ENCODE data around the gene LHPP. TPM values are rescaled to one million over a fixed set of nuclear protein-coding genes. Genes with fewer than 3 reads are reported as not detected.

Gene LHPP
- total RNA-seq, 1 donor from 2014 or later = 19.6 TPM

GRCh38 chr10:124622866-124623536 lies 161.4 kb downstream of the LHPP start:
- TF ChIP-seq CTCF (IDR thresholded peaks at IDR 0.05; ENCODE audit: unreplicated experiment) = no peak
- H3K27me3 Mint-ChIP-seq (ENCODE audit: low read depth) = no peaks in the 10 kb centered on the region
- no peaks in the 10 kb centered on the region for H3K9me3 Mint-ChIP-seq
- peaks cover 18% of the 10 kb centered on the region for H3K4me1 Mint-ChIP-seq
- DNase-seq (ENCODE audit: low spot score in 2 of 2, unreplicated experiment in 2 of 2) = no peak
- H3K4me3 Mint-ChIP-seq = no peak overlapping the region
- peaks cover 4% of the 10 kb centered on the region for H3K36me3 Mint-ChIP-seq
- H3K27ac Mint-ChIP-seq = no peak overlapping the region

GRCh38 chr10:124624006-124624405 lies 162.4 kb downstream of the LHPP start:
- Mint-ChIP-seq H3K4me3 (no peak overlapping the region), H3K27me3 (ENCODE audit: low read depth) (no peaks in the 10 kb centered on the region), H3K36me3 (peaks cover 4% of the 10 kb centered on the region), H3K27ac (no peak overlapping the region), H3K9me3 (no peaks in the 10 kb centered on the region), H3K4me1 (peaks cover 18% of the 10 kb centered on the region)
- no peak for TF ChIP-seq CTCF (IDR thresholded peaks at IDR 0.05; ENCODE audit: unreplicated experiment)
- DNase-seq (ENCODE audit: low spot score in 2 of 2, unreplicated experiment in 2 of 2) = no peak

GRCh38 chr10:124624466-124624865 lies 162.8 kb downstream of the LHPP start:
- no peak for TF ChIP-seq CTCF (IDR thresholded peaks at IDR 0.05; ENCODE audit: unreplicated experiment)
- H3K27ac Mint-ChIP-seq = no peak overlapping the region
- no peak overlapping the region for H3K4me3 Mint-ChIP-seq
- H3K9me3 Mint-ChIP-seq = no peaks in the 10 kb centered on the region
- H3K4me1 Mint-ChIP-seq = peaks cover 18% of the 10 kb centered on the region
- DNase-seq (ENCODE audit: low spot score in 2 of 2, unreplicated experiment in 2 of 2) = no peak
- H3K27me3 Mint-ChIP-seq (ENCODE audit: low read depth) = no peaks in the 10 kb centered on the region
- H3K36me3 Mint-ChIP-seq = peaks cover 4% of the 10 kb centered on the region

DNA sequence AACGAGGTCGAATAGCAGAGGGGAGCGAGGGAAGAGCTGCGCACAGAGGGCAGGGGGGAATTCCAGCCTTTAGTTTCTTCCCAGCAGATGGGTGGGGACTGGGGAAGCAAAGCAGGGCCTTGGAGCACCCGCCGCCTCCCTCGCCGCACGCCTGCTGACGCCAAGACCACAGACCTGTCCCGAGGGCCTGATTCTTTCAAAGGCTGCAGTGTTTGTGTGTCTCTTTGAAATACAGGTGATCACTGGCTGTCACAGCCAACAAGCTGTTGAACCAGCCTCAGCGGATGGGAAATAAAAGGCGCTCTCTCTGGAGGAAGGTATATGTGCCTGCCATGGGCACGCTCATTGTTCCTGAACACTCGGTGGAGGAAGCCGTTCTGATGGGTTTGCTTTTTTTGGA lies 163.3 kb downstream of the LHPP start:
- no peaks in the 10 kb centered on the region for H3K9me3 Mint-ChIP-seq
- TF ChIP-seq CTCF (IDR thresholded peaks at IDR 0.05; ENCODE audit: unreplicated experiment) = no peak
- no peaks in the 10 kb centered on the region for H3K27me3 Mint-ChIP-seq (ENCODE audit: low read depth)
- DNase-seq (ENCODE audit: low spot score in 2 of 2, unreplicated experiment in 2 of 2) = no peak
- peaks cover 15% of the 10 kb centered on the region for H3K4me1 Mint-ChIP-seq
- no peak overlapping the region for H3K27ac Mint-ChIP-seq
- H3K4me3 Mint-ChIP-seq = no peak overlapping the region
- peaks cover 4% of the 10 kb centered on the region for H3K36me3 Mint-ChIP-seq

- no peaks in the 10 kb centered on the region for H3K9me3 Mint-ChIP-seq
These were observed 164.2 kb downstream of the LHPP start for GRCh38 chr10:124625831-124626238.

More at GRCh38 chr10:124625831-124626238, 164.2 kb downstream of the LHPP start:
- peaks cover 14% of the 10 kb centered on the region for H3K4me1 Mint-ChIP-seq
- TF ChIP-seq CTCF (IDR thresholded peaks at IDR 0.05; ENCODE audit: unreplicated experiment) = no peak
- H3K36me3 Mint-ChIP-seq = peaks cover 4% of the 10 kb centered on the region
- H3K27ac Mint-ChIP-seq = no peak overlapping the region
- no peak for DNase-seq (ENCODE audit: low spot score in 2 of 2, unreplicated experiment in 2 of 2)
- no peaks in the 10 kb centered on the region for H3K27me3 Mint-ChIP-seq (ENCODE audit: low read depth)
- no peak overlapping the region for H3K4me3 Mint-ChIP-seq
